ENCODE measurements around the gene TM4SF1. TPM values are rescaled to one million over a fixed set of nuclear protein-coding genes. Genes with fewer than 3 reads are reported as not detected.

The TM4SF1 gene
- polyA plus RNA-seq, 1 donor (not counting 4 experiments of a cell fraction or from before 2014, with no cell fraction given), result 375 TPM

DNA sequence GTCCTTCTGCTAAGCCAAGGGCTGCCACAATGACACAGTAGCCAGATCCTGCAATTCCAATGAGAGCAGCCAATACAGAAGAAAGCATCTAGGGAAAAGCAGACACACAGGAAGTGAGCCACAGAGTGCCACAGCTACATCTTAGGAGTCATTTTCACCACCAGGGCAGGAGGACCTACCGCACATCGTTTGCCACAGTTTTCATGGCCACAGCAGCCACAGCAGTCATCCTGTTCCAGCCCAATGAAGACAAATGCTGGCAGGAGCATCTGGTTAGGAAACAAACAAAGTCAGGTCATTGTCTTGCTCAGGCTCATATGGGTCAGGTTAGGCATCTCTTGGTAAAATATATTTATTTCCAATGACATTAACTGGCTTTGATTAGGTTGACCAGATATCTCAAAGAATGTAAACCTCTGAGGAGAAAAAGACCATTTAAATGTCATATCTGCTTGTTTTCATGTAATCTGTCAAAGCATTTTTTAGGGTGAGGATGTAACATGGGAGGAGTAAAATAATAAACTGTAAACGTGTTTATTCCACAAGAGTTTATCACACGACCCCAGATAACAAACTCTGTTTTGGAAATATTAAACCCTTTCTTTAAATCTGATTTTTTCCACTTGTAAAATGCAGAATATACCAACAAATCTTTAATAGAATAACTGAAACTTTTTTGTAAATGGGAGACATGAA, 1.8 kb downstream of the TM4SF1 start:
- peak overlapping the region; percentile 91 for H3K4me2 ChIP-seq (ENCODE audit: control insufficient read depth, extremely low read depth, insufficient read depth, low read depth, low read length)
- H3K9me3 ChIP-seq (ENCODE audit: control insufficient read depth, low read depth, low read length), result no peaks in the 10 kb centered on the region
- DNase-seq (ENCODE audit: low read depth, low spot score) (no peak), FAIRE-seq (peak; percentile 43)
- peaks cover 65% of the 10 kb centered on the region for H3K4me1 ChIP-seq (ENCODE audit: control insufficient read depth, extremely low read depth, insufficient read depth, low read length)
- H3K27ac ChIP-seq (ENCODE audit: control insufficient read depth, insufficient read depth, low read length), result peak overlapping the region; percentile 96
- H3K9me1 ChIP-seq (ENCODE audit: control insufficient read depth, extremely low read depth, insufficient read depth, low read length), result no peaks in the 10 kb centered on the region
- H3K36me3 ChIP-seq (ENCODE audit: control insufficient read depth in 2 of 2, extremely low read depth in 1 of 2, insufficient read depth in 2 of 2, low read length in 2 of 2), result peaks cover 10 to 18% of the 10 kb centered on the region in 2 experiments
- H3K79me2 ChIP-seq (ENCODE audit: control insufficient read depth, insufficient read depth, low read length), result peaks cover 26% of the 10 kb centered on the region
- dilution Hi-C loops (cut with MboI; ENCODE audit: extremely low pct_ligation_motif_present, low sequenced_read_pairs), result no loop called here
- H3K9ac ChIP-seq (ENCODE audit: control insufficient read depth, extremely low read depth, insufficient read depth, low read length), result peak overlapping the region; percentile 93
- H4K20me1 ChIP-seq (ENCODE audit: control insufficient read depth, extremely low read depth, insufficient read depth, low read length), result no peaks in the 10 kb centered on the region
- H2AFZ ChIP-seq (ENCODE audit: control insufficient read depth, low read length), result no peak overlapping the region
- TF ChIP-seq, protein P1, sequence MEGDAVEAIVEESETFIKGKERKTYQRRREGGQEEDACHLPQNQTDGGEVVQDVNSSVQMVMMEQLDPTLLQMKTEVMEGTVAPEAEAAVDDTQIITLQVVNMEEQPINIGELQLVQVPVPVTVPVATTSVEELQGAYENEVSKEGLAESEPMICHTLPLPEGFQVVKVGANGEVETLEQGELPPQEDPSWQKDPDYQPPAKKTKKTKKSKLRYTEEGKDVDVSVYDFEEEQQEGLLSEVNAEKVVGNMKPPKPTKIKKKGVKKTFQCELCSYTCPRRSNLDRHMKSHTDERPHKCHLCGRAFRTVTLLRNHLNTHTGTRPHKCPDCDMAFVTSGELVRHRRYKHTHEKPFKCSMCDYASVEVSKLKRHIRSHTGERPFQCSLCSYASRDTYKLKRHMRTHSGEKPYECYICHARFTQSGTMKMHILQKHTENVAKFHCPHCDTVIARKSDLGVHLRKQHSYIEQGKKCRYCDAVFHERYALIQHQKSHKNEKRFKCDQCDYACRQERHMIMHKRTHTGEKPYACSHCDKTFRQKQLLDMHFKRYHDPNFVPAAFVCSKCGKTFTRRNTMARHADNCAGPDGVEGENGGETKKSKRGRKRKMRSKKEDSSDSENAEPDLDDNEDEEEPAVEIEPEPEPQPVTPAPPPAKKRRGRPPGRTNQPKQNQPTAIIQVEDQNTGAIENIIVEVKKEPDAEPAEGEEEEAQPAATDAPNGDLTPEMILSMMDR (optimal IDR thresholded peaks at IDR 0.05 in 1 of 3, IDR thresholded peaks at IDR 0.05 in 1 of 3, conservative IDR thresholded peaks at IDR 0.05 in 1 of 3; ENCODE audit: extremely low read depth in 1 of 3, insufficient read depth in 2 of 3, low read length in 3 of 3), result no peak
- TF ChIP-seq EZH2 (IDR thresholded peaks at IDR 0.05; ENCODE audit: low read length), result no peak
- peak overlapping the region; percentile 45 to 87 (median 65) for H3K4me3 ChIP-seq (ENCODE audit: control insufficient read depth in 2 of 3, extremely low read depth in 1 of 3, insufficient read depth in 2 of 3, low read depth in 1 of 3, low read length in 3 of 3)
- no peaks in the 10 kb centered on the region for H3K27me3 ChIP-seq (ENCODE audit: control insufficient read depth, extremely low read depth, insufficient read depth, low read length)

DNA sequence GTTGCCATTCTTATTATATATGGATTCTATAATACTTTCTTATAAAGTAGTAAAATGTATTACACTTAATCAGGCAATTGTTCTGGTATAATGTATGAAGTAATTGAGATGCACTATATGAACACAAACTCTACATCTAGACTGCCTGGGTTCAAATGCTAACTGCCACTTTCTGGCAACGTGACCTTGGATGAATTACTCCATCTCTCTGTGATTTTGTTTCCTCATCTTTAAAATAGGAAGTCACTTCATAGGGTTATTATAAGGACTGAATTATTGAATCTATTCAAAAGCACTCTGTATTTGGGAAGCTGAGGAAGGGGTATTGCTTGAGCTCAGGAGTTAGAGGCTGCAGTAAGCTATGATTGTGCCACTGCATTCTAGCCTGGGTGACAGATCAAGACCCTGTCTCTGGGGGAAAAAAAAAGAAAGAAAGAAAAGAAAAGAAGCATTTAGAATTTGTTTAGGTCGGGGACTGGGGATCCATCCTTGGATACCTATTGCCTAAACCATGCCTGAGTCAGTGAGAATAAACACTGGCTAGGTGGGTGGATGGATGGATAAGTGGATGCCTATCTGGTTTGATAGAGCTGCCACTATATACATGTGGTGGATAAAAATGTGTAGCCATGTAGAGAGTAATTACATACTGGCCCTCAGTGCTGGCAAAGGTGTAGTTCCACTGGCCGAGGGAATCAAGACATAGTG, 2.5 kb downstream of the TM4SF1 start:
- H3K4me1 ChIP-seq (ENCODE audit: control insufficient read depth, extremely low read depth, insufficient read depth, low read length), result peaks cover 72% of the 10 kb centered on the region
- H2AFZ ChIP-seq (ENCODE audit: control insufficient read depth, low read length), result no peak overlapping the region
- no peaks in the 10 kb centered on the region for H3K27me3 ChIP-seq (ENCODE audit: control insufficient read depth, extremely low read depth, insufficient read depth, low read length)
- no peak for FAIRE-seq
- peaks cover 26% of the 10 kb centered on the region for H3K79me2 ChIP-seq (ENCODE audit: control insufficient read depth, insufficient read depth, low read length)
- peak overlapping the region; percentile 93 for H3K9ac ChIP-seq (ENCODE audit: control insufficient read depth, extremely low read depth, insufficient read depth, low read length)
- no peaks in the 10 kb centered on the region for H3K9me1 ChIP-seq (ENCODE audit: control insufficient read depth, extremely low read depth, insufficient read depth, low read length)
- peak overlapping the region; percentile 45 to 87 (median 65) for H3K4me3 ChIP-seq (ENCODE audit: control insufficient read depth in 2 of 3, extremely low read depth in 1 of 3, insufficient read depth in 2 of 3, low read depth in 1 of 3, low read length in 3 of 3)
- TF ChIP-seq EZH2 (IDR thresholded peaks at IDR 0.05; ENCODE audit: low read length), result no peak
- TF ChIP-seq, protein P1 (optimal IDR thresholded peaks at IDR 0.05 in 1 of 3, IDR thresholded peaks at IDR 0.05 in 1 of 3, conservative IDR thresholded peaks at IDR 0.05 in 1 of 3; ENCODE audit: extremely low read depth in 1 of 3, insufficient read depth in 2 of 3, low read length in 3 of 3), result no peak
- peaks cover 12 to 18% of the 10 kb centered on the region in 2 experiments for H3K36me3 ChIP-seq (ENCODE audit: control insufficient read depth in 2 of 2, extremely low read depth in 1 of 2, insufficient read depth in 2 of 2, low read length in 2 of 2)
- no peaks in the 10 kb centered on the region for H3K9me3 ChIP-seq (ENCODE audit: control insufficient read depth, low read depth, low read length)
- H4K20me1 ChIP-seq (ENCODE audit: control insufficient read depth, extremely low read depth, insufficient read depth, low read length), result no peaks in the 10 kb centered on the region
- peak overlapping the region; percentile 91 for H3K4me2 ChIP-seq (ENCODE audit: control insufficient read depth, extremely low read depth, insufficient read depth, low read depth, low read length)
- peak overlapping the region; percentile 96 for H3K27ac ChIP-seq (ENCODE audit: control insufficient read depth, insufficient read depth, low read length)
- dilution Hi-C loops (cut with MboI; ENCODE audit: extremely low pct_ligation_motif_present, low sequenced_read_pairs), result no loop called here
- DNase-seq (ENCODE audit: low read depth, low spot score), result no peak

Measured in keratinocyte (primary cell).